ENCODE data around the gene NDUFA1. TPM values are rescaled to one million over a fixed set of nuclear protein-coding genes. Genes with fewer than 3 reads are reported as not detected.

NDUFA1 gene
- total RNA-seq: 63.0 TPM

DNA sequence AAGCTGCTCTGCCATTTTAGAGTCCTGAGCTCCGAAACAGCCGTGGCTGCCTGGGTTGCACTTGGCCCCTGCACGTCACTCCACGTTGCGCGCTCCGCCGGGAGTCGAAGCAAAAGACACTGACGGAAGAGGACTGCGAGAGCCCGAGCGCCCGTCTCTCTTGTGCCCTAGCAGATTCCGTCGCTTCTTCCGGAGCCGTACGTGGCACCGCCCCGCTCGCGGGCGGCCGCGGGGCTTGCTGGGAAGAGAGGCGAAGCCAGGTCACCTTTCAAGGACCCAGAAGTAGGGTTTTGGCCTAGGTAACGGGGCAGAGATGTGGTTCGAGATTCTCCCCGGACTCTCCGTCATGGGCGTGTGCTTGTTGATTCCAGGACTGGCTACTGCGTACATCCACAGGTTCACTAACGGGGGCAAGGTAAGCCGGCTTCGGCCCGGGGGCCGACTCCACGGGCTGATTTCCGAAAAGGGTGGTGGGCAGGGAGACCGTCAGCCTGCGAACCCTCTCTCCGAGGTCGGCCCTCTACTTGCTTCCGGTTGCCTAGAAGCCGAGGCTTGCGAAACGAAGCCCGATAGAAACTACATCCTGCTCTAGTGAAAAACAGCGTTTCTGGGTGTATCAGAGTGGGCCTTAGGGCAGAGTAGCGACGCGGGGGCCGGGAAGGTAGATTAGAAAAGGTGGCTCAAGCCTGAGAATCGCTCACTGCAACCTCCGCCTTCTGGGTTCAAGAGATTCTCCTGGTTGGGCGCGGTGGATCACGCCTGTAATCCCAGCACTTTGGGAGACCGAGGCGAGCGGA, at the start of gene NDUFA1, which contains the start of gene RNF113A:
NDUFA1 (plus strand) TSS at position 234 of the 797 bp plus-strand sequence; CDS start at position 314, 80 bp downstream.
RNF113A (minus strand) TSS at position 135 of the 797 bp plus-strand sequence; CDS start at position 15, 120 bp downstream.

DNA sequence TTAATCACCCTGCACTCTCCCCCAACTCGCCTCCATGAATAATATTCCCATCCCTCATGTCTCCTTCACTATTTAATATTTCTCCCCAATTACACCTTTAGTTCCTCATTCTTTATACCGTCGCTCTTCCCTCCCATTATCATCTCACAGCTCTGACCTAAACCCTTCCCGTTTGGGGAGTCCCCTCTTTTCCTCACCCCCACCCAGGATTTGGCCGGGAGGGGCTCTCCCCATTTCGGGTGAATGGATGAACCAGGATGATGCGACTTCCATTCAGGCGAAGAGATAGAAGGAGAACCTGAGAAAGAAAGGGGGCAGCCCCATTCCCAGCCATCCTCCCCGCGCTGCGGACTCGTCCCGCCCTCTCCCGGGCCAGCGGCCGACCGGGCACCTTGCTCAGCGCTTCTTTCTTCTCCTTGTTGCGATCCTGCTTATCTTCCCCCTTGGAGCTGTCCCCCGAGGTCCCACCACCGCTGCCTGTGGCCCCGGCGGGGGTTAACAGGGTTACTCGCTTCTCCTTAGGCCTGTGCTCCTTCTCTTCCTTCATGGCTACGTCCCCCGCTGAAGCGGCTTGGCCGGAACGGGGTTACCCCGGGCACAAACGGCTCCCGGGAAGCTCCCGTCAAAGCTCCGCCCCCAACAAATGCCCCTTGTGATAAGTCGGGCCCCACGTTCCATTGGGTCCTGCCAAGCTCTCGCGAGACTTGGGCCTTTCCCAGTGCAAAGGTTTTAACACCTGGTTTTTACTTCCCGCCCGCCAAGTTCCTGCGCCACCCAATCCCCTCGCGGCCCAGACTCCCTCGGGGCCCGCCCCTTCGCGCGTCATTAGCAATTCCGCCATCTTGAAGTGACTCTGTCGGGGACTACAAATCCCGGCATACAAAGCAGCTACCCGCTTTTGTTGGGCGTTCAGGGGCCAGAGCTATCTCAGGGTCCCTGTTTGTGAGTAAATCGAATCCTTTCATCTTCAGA, 19.0 kb upstream of the NDUFA1 start, which contains the start of gene UPF3B:
UPF3B (minus strand) TSS at position 582 of the 972 bp plus-strand sequence; CDS start at position 547, 35 bp downstream.

DNA sequence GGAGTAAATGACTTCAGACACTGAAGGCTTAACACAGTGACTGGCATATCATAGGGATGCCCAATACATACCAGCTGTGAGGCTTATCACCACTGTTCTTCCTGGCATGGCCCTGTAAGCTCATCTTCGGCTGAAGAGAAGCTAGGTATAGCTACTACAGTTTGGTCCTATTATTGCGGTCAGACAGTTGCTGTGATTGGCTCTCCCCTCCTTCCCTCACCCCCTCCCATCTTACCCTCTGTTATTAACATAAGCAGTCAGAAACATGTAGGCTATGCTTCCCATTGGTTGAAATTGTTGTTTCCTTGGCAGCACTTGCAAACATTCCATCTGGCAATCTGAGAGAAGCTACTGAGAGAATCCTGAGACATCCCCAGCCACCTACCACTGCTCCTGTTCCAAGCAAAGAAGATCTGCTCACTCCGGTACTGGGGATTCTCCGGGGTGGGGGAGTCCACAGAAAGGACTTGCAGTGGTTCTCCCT, 24.3 kb downstream of the NDUFA1 start, which contains the start of gene AKAP14:
AKAP14 (plus strand) TSS at position 51 of the 484 bp plus-strand sequence. CDS start 7,331 bp downstream, outside the sequence.

Other genes starting within 250 kb of the NDUFA1 start
- 30.0 TPM for gene SEPTIN6, start 178.7 kb upstream of the NDUFA1 start, total RNA-seq
- gene SOWAHD, start 113.2 kb upstream of the NDUFA1 start, total RNA-seq: 1.2 TPM
- gene RPL39, start 80.2 kb upstream of the NDUFA1 start, total RNA-seq: 1,011 TPM
- 4.8 TPM for gene UPF3B, start 18.9 kb upstream of the NDUFA1 start, total RNA-seq
- 9.0 TPM for gene RNF113A, start 99 bp upstream of the NDUFA1 start, total RNA-seq
- not detected for gene AKAP14, start 24.1 kb downstream of the NDUFA1 start, total RNA-seq
- gene NKAP, start 71.9 kb downstream of the NDUFA1 start, total RNA-seq: 5.8 TPM
- gene RHOXF2B, start 205.9 kb downstream of the NDUFA1 start, total RNA-seq: not detected
- 0.47 TPM for gene RHOXF1, start 244.1 kb downstream of the NDUFA1 start, total RNA-seq